ACC112 (cell line): Measurements from ENCODE around the gene DNAL1.
"Not testable (repeated sequence)": the region's sequence is repeated elsewhere in the genome, so short reads cannot be mapped to it uniquely, and the experiment has no call there.

Experiments used
- H2AFZ ChIP-seq: fragments of 200-600 bp; sonication (generic); one replicate; pipeline ENCODE4 v1.6.0; 2017; ENCODE audit warnings: antibody characterized with exemption, low read length; ENCODE audit not compliant: unreplicated experiment
- H3K27ac ChIP-seq: fragments of 200-600 bp; sonication (generic); 2 replicates; pipeline ENCODE4 v1.5.1; 2014; ENCODE audit warnings: low read depth, mild to moderate bottlenecking, antibody characterized with exemption, low read length, moderate library complexity
- H3K27me3 ChIP-seq: fragments of 200-600 bp; sonication (generic); 2 replicates; pipeline ENCODE4 v1.6.1; 2014; ENCODE audit warnings: mild to moderate bottlenecking, antibody characterized with exemption, low read length, moderate library complexity, mixed read lengths; ENCODE audit not compliant: insufficient read depth
- H3K36me3 ChIP-seq: fragments of 200-600 bp; sonication (generic); 2 replicates; pipeline ENCODE4 v1.6.1; 2016; ENCODE audit warnings: mild to moderate bottlenecking, antibody characterized with exemption, low read length, moderate library complexity, mixed read lengths; ENCODE audit not compliant: insufficient read depth
- H3K4me1 ChIP-seq: fragments of 200-600 bp; sonication (generic); one replicate; pipeline ENCODE4 v1.6.1; 2016; ENCODE audit warnings: low read length, mixed read lengths; ENCODE audit not compliant: insufficient read depth, unreplicated experiment, control insufficient read depth
- H3K4me3 ChIP-seq: fragments of 200-600 bp; sonication (generic); 2 replicates; pipeline ENCODE4 v1.5.1; 2014; ENCODE audit warnings: mild to moderate bottlenecking, low read depth, low read length
- H3K79me2 ChIP-seq: fragments of 200-600 bp; sonication (generic); one replicate; pipeline ENCODE4 v1.6.0; 2016; ENCODE audit warnings: low read length; ENCODE audit not compliant: control insufficient read depth, unreplicated experiment, insufficient read depth

DNAL1 gene

GRCh38 chr14:73640796-73641365 lies 3.9 kb upstream of the DNAL1 start:
- Histone ChIP-seq H3K79me2 (no peaks in the 10 kb centered on the region), H3K27me3 (no peaks in the 10 kb centered on the region), H3K4me1 (peaks cover 10% of the 10 kb centered on the region), H2AFZ (no peak overlapping the region), H3K36me3 (no peaks in the 10 kb centered on the region), H3K4me3 (no peak overlapping the region), H3K27ac (no peak overlapping the region)

- H3K36me3 ChIP-seq = no peaks in the 10 kb centered on the region
- H3K4me1 ChIP-seq = peaks cover 5% of the 10 kb centered on the region
- peaks cover 4% of the 10 kb centered on the region for H3K79me2 ChIP-seq
- peak overlapping the region; percentile 93 for H3K4me3 ChIP-seq
- no peaks in the 10 kb centered on the region for H3K27me3 ChIP-seq
- peak overlapping the region; percentile 82 for H2AFZ ChIP-seq
- peak overlapping the region; percentile 82; the same call in 1 of the 2 replicates for H3K27ac ChIP-seq
These were observed 443 bp downstream of the DNAL1 start for GRCh38 chr14:73645248-73645610.

GRCh38 chr14:73651005-73651404 lies 6.2 kb downstream of the DNAL1 start:
- no peaks in the 10 kb centered on the region for H3K4me1 ChIP-seq
- no peak overlapping the region for H2AFZ ChIP-seq
- no peak overlapping the region for H3K27ac ChIP-seq
- no peak overlapping the region for H3K4me3 ChIP-seq
- peaks cover 4% of the 10 kb centered on the region for H3K79me2 ChIP-seq
- H3K27me3 ChIP-seq = no peaks in the 10 kb centered on the region
- H3K36me3 ChIP-seq = peaks cover 11% of the 10 kb centered on the region

GRCh38 chr14:73655851-73656250 lies 11.1 kb downstream of the DNAL1 start:
- no peaks in the 10 kb centered on the region for H3K27me3 ChIP-seq
- no peak overlapping the region for H3K27ac ChIP-seq
- H3K79me2 ChIP-seq = no peaks in the 10 kb centered on the region
- H3K4me3 ChIP-seq = no peak overlapping the region
- H3K4me1 ChIP-seq = no peaks in the 10 kb centered on the region
- no peak overlapping the region for H2AFZ ChIP-seq
- H3K36me3 ChIP-seq = peaks cover 11% of the 10 kb centered on the region

- not testable (repeated sequence) for H3K27ac ChIP-seq, H3K27me3 ChIP-seq, H3K36me3 ChIP-seq, H3K79me2 ChIP-seq, H3K4me3 ChIP-seq, H2AFZ ChIP-seq
- peaks cover 10% of the 10 kb centered on the region for H3K4me1 ChIP-seq
These were observed 14.4 kb downstream of the DNAL1 start for GRCh38 chr14:73659202-73659601.

- Histone ChIP-seq H2AFZ (no peak overlapping the region), H3K79me2 (no peaks in the 10 kb centered on the region), H3K27ac (no peak overlapping the region), H3K36me3 (no peaks in the 10 kb centered on the region), H3K4me1 (peaks cover 10% of the 10 kb centered on the region), H3K27me3 (no peaks in the 10 kb centered on the region), H3K4me3 (no peak overlapping the region)
These were observed 15.7 kb downstream of the DNAL1 start for GRCh38 chr14:73660511-73660910.

GRCh38 chr14:73661872-73662271 lies 17.1 kb downstream of the DNAL1 start:
- Histone ChIP-seq H3K27me3 (no peaks in the 10 kb centered on the region), H3K27ac (peak overlapping the region; percentile 7; the same call in 1 of the 2 replicates), H3K79me2 (no peaks in the 10 kb centered on the region), H2AFZ (no peak overlapping the region), H3K36me3 (no peaks in the 10 kb centered on the region), H3K4me1 (peaks cover 10% of the 10 kb centered on the region), H3K4me3 (no peak overlapping the region)

GRCh38 chr14:73662487-73662943 lies 17.7 kb downstream of the DNAL1 start:
- Histone ChIP-seq H3K27ac (peak overlapping the region; percentile 22; the same call in 1 of the 2 replicates), H3K4me1 (peaks cover 10% of the 10 kb centered on the region), H2AFZ (no peak overlapping the region), H3K79me2 (no peaks in the 10 kb centered on the region), H3K27me3 (no peaks in the 10 kb centered on the region), H3K4me3 (no peak overlapping the region), H3K36me3 (no peaks in the 10 kb centered on the region)

- Histone ChIP-seq H3K4me3 (no peak overlapping the region), H3K27me3 (no peaks in the 10 kb centered on the region), H3K79me2 (no peaks in the 10 kb centered on the region), H3K4me1 (peaks cover 10% of the 10 kb centered on the region), H3K27ac (no peak overlapping the region), H2AFZ (no peak overlapping the region), H3K36me3 (no peaks in the 10 kb centered on the region)
These were observed 18.9 kb downstream of the DNAL1 start for GRCh38 chr14:73663548-73664212.

- no peak overlapping the region for H3K4me3 ChIP-seq
- no peak overlapping the region for H2AFZ ChIP-seq
- H3K27ac ChIP-seq = no peak overlapping the region
- H3K27me3 ChIP-seq = no peaks in the 10 kb centered on the region
- H3K36me3 ChIP-seq = no peaks in the 10 kb centered on the region
- H3K79me2 ChIP-seq = no peaks in the 10 kb centered on the region
- H3K4me1 ChIP-seq = peaks cover 10% of the 10 kb centered on the region
These were observed 20.3 kb downstream of the DNAL1 start for GRCh38 chr14:73665130-73665529.

- H3K27me3 ChIP-seq = no peaks in the 10 kb centered on the region
- no peaks in the 10 kb centered on the region for H3K79me2 ChIP-seq
- no peak overlapping the region for H3K27ac ChIP-seq
- peaks cover 10% of the 10 kb centered on the region for H3K4me1 ChIP-seq
- H2AFZ ChIP-seq = no peak overlapping the region
- peaks cover 1% of the 10 kb centered on the region; the same call in 1 of the 2 replicates for H3K36me3 ChIP-seq
- no peak overlapping the region for H3K4me3 ChIP-seq
These were observed 21.8 kb downstream of the DNAL1 start for GRCh38 chr14:73666583-73666982.
